M059J (cell line): Measurements from ENCODE around the gene SLC24A2. TPM values are rescaled to one million over a fixed set of nuclear protein-coding genes. Genes with fewer than 3 reads are reported as not detected.
"Not testable (repeated sequence)": the region's sequence is repeated elsewhere in the genome, so short reads cannot be mapped to it uniquely, and the experiment has no call there.

Source experiments
- DNase-seq: peaks from one replicate; pipeline ENCODE4 v3.0.0-alpha.2; 2012; ENCODE audit warnings: low read depth
- total RNA-seq: library from RNA; depleted of rRNA; stranded (reverse); fragments of >200 nt; shearing (Covaris generic); gene quantifications from 2 replicates; pipeline ENCODE4 v1.2.3, GENCODE V29; 2014; rRNA removed

SLC24A2 gene
- not detected in 2 replicates for total RNA-seq

DNA sequence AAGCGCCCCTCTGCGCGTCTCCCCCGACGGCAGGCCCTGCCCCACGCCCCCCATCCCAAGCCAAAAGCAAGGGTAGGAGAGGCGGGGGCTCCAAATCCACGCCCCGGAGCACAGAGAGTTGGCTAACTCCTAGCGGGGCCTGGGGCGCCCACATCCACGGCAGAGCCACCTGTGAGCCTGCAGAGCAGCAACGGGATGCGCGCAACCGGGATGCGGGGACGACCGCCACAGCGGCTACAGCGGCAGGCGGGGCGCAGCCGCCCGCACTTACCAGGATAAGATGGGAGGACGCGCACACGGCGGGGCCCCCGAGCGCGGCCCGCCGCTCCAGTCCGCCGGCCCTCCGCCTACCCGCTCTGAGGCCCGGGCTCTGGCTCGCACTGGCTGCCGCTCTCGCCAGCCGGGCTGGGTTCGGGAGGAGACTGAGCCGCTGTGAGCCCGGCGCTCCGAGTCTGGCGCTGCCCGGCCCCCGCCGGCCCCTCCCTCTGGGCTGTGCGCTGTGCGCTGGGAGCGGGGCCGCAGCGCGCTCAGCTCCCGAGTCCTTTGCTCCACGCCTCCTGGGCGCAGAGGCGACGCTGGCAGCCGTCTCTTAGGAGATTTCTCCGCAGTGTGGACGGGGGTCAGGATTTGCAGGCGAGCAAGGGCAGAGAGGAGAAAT is at the start of gene SLC24A2:
Gene SLC24A2, minus strand, starts transcription at position 424 of the 658 bp plus-strand sequence.
- no peak for DNase-seq

DNA sequence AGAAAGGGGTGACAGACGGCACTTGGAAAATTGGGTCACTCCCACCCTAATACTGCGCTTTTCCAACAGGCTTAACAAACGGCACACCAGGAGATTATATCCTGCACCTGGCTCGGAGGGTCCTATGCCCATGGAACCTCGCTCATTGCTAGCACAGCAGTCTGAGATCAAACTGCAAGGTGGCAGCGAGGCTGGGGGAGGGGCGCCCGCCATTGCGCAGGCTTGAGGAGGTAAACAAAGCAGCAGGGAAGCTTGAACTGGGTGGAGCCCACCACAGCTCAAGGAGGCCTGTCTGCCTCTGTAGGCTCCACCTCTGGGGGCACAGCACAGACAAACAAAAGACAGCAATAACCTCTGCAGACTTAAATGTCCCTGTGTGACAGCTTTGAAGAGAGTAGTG is 44.5 kb upstream of the SLC24A2 start:
- not testable (repeated sequence) for DNase-seq

DNA sequence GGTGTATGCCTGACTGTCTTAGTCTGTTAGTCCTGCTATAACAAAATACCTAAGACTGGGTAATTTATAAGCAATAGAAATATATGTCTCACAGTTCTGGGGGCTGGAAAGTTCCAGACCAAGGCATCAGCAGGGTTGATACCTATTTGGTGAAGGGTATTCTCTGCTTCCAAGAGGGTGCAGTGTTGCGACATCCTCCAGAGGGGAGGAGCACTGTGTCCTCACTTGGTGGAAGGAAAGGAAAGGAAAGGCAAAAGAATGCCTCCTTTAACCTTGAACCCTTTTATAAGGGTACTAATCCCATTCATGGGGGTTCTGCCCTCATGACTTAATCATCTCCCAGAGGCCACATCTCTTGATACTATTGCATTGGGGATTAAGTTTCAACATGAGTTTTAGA is 42.0 kb upstream of the SLC24A2 start:
- DNase-seq = no peak

DNA sequence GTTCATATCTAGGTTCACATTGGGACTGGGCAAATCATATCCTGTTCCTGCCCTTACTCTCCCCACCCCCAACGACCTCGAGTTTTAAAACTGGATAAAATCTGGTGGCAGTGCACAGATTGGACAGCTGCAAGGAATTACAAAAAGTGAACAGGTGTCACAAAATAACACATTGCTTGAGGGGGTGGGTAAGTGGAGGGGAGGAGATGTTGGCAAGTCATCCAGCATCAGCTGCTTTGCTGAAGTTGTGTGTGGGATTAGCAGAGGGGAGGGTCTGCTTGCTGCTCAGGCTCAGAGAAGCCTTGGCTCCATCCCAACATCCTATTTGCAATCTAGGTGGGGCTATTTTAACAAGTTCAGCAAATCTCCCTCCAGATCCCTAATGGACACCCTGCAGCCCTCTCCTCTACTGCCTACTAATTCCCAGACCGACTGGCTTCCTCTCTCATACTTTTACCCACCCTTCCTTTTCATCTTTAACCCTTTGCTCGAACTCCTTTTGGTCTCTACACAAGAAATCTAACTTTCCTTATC is 39.8 kb upstream of the SLC24A2 start:
- no peak for DNase-seq

DNA sequence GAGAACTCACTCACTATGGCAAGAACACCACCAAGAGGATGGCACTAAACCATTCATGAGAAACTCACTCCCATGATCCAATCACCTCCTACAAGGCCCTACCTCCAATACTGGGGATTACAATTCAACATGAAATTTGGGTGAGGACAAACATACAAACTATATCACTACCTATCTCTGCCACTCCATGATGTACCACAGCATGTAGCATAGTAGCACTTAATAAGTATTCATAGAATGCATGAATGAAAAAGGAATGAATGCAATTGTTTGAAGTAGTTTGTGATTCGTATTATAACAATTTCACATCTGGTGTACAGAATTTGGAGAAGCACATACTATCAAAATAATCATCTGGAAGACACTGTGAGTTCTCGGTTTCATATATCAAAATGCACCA is 27.9 kb upstream of the SLC24A2 start:
- DNase-seq = no peak

DNA sequence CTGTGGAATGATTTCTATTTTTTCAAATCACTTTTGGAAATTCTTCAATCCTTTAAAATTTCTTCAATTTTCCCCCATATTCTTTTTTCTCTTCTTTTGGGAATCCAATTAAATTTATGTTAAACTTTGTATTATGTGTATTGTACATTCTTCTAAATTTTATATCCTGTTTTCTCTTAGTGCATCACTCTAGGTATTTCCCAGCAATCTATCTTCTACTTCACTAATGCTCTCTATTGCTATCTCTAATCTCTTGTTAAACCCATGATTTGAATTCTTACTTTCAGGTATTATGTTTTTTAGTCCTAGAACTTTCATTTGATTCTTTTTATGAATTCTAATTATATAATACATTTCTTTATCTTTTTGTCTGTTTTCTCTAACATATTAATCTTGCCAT is 23.4 kb upstream of the SLC24A2 start:
- DNase-seq = no peak

DNA sequence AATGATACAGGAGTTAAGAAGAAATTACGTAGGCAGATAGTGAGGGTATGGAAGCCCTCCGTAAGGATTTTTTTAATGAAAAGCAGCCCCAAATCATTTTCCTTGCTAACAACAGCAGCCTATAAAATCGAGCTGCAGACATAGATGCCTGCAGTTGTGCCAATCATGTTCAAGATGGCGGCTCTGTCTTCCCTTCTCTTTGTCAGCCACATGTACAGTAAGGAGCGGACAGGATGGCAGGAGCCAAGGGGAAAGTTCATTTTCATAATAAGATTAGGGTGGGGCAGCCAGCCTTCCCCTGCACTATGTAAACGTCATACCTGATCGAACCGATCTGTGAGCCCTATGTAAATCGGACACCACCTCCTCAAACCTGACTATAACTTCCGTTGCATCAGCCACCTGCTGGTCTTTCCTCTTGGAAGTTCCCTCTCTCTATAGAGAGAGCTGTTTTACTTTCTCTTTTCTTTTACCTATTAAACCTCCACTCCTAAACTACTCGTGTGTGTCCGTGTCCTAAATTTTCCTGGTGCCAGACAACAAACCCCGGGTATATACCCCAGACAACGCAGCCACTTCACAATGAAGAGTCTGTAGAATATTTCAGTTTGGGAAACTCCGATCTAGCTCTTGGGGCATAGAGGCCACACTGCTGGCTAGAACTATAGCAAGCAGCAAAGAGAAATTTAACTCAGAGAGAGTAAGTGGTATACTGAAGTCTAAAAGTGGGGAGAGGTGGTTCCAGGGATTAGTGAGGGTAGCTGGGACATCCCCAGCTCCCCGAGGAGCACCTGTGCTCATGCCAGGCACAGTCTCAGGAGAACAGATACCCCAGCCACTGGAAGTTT is 20.8 kb upstream of the SLC24A2 start:
- DNase-seq = peak; percentile 1

DNA sequence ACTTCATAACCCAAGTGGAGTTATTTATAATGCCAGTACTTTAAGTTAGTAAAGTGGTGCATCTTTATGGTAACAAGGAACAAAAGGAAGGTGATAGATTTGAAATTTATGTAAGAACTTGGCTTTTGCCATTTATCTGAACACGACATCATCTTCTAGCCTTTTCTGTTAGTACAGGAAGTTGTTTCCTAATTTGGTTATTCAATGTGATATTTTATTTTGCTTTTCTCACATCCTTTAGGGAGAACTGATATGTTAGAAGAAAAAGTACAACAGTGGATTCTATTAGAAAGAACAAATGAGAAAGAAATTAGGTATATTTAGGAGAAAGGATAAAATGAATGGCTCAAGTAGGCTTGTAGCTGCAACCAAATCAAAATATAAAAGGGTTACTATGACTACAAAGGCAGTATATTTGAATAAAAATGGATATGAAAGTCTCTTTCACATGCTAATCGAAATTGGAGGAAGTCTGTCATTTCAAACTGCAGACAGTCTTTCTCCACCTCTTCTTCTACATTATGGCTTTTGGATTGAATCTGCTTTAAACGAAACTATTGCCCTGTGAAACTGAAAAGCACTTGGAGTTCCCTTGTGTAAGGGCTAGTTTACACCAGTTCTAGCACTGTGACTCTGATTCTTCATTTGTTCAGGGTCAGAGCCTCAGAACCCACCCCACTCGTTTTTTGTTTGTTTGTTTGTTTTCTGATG is 18.5 kb upstream of the SLC24A2 start:
- no peak for DNase-seq

DNA sequence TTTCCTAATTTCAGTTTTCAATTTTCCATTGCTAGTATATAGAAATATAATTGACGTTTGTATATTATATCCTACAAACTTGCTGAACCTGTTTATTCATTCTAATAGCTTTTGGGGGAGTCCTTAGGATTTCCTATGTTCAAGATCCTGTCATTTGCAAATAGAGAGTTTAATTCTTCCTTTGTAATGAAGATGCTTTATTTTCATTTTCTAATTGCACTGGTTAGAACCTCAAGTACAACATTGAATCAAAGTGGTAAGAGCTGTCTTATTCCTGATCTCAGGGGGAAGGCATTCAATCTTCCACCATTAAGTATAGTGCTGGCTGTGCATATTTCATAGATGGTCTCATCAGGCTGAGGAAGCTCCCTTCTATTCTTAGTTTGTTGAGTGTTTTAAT is 15.6 kb upstream of the SLC24A2 start:
- no peak for DNase-seq

DNA sequence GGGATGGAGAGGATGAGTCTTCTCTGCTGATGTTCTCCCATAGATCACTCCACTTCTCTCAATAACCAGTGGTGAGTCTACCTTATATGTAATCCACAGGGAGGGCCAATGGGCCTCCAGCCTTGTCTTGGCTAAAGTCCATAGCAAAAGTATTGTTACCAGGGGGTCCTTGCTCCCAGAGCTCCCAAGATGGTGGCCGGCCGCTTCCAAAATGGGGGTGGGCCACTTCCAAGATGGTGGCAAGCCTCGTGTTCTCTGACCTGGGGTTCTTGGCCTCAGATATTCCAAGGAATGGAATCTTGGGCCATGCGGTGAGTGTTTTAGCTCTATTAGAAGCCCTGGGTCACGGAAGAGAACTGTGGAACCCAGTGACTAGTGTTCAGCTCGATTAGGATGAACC is 12.0 kb upstream of the SLC24A2 start:
- no peak for DNase-seq

DNA sequence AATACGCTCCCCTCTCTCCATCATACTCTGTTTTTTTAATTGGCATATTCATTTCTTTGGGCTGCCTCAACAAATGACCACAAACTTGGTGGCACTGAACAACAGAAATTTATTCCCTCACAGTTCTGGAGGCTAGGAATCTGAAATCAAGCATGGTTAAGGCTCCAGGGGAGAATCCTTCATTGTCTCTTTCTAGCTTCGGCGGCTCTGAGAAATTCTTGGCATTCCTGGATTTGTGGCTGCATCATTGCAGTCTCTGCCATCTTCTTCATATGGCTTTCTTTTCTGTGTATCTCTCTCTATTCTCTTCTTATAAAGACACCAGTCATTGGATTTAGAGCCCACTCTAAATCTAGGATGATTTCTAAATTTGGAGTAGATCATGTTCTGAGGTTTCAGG is 10.9 kb upstream of the SLC24A2 start:
- DNase-seq = no peak

DNA sequence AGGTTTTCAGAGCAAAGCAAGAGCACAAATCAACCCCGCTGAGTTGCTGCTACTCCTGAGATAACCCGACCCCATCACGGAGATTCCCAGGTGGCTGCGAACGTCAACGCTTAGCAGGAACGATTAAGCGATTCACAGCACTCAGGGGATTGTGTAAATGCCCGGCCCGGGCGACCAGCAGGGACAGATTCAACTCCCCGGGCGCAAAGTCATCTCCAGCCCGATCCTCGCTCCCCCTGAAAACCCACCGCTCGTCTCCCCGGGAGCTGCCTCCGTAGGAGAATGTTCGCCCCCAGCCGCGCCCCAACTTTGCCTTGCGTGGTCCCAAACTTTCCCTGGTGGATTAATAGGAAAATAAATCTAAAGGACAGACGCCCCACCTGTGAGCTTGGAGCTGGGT is 685 bp downstream of the SLC24A2 start:
- no peak for DNase-seq

DNA sequence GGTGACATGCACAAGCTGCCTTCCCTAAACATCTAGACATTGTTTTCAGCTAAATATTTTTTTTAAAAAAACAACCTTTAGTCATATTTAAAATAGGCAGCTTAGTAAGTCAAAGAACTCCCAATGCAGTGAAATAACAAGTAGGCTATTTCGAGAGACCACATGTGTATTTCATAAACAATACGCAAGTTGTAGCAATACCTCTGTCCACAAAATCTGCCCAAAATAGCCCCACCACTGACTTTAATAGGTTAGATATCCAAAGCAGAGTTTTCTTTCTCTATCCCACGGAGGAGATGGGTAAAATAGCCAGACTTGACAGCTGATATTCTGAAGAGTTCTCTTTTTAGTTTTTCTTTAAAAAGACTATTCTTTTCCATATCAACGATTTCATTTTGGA is 1.2 kb downstream of the SLC24A2 start:
- no peak for DNase-seq

DNA sequence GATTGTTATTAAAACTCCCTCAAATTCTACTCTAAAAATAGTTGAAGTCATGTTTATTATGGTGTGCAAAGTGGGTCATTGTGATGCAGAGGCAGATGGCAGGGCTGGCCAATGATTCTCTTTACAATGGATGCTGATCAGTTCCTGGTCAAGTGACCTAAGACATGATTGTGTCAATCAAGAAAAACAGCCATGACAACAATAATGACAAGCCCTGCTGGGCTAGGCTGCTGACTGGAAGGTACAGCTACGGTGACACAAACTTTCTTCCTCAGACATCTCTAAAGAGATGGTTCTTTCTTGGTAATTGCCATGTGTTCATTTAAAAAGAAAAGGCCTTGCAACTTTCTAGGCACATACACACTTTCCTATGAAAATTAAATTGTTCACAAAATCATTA is 3.6 kb downstream of the SLC24A2 start:
- no peak for DNase-seq

DNA sequence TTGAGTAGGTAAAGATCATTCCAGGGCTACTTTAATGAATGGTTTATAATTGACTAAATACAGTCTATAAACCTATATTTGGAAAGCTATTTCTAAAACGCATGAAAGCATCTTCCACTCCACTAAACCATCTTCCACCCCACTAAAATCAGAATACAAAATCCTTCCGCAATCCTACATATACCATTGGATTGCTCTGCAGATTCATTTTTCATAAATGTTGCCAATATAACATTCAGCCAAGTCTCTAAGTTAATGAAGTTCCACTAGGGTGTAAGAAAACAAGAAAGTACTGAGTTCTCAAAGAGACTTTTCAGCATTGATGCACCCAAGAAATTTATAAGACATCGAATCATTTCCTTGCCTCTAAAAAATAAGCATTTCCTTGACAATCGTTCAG is 4.7 kb downstream of the SLC24A2 start:
- no peak for DNase-seq

DNA sequence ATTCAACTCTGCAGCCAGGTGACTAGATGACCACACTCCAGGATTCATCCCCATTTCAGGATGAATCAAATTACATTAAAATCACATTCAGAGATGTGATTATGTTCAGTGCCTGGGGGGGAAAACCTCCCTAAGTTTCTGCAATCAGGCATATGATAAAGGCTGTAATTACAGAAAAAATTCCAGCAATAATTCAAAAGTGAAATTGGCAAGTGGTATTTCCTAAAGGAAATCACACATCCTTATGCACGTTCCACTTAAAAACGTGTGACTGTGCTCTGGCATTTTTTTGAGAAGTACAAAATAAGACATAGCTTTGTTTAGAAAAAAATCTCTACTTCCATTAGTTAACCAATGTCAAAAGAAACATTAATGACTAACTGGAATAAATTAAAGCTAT is 5.3 kb downstream of the SLC24A2 start:
- no peak for DNase-seq

DNA sequence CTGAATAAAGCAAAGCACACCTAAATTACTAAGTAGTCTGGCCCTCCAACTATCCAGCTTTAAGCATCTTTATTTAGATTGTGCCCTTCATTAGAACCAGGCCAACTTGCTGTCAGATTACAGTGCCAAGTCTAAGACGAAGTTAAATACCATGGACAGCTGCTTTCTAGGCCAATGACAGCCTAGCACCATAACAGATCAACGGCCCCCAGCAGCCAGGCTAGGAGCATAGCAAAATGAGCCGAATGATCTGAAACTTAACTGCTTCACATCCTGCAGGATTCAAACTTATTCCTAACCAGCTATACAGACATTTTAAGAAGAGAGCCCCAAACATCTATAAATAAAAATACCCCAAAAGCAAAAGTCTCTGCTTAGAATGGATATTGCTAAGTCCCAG is 6.8 kb downstream of the SLC24A2 start:
- DNase-seq = peak; percentile 4

DNA sequence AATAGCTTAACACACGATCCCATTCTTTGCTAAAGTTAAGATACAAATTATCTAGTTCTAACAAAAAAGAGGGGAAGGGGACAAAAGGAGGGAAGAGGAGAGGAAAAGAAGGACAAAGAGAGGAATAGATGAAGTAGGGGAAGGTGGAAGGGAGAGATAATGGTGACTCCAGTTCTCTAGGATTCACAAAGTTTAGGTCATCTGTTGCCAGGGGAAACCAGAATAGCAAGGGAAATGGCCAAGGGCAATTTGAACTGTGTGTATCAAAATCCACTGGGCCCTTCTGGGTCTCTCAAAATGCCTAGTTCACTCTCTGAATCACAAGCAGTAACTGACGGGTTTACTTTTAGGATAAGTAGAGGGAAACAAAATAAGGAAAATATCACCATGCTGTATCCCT is 7.6 kb downstream of the SLC24A2 start:
- peak; percentile 1 for DNase-seq

DNA sequence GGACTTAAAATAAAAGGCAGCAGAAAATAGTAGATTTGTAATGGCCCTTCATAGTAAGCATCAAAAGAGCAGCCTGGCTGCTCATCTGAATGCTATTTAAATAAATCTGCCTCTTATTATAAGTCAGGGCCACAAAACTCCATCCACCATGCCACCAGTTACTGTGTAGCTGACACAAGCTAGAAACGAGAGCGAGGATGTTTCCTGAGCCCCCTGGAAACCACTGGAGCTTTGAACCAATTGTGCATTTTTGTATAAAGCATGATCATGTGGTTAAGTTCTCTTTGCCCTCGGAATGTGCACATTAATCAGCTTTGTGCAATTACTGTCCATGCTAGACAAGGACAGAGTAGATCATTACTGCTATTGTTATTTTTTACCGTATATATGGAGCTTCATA is 17.4 kb downstream of the SLC24A2 start:
- DNase-seq = no peak

DNA sequence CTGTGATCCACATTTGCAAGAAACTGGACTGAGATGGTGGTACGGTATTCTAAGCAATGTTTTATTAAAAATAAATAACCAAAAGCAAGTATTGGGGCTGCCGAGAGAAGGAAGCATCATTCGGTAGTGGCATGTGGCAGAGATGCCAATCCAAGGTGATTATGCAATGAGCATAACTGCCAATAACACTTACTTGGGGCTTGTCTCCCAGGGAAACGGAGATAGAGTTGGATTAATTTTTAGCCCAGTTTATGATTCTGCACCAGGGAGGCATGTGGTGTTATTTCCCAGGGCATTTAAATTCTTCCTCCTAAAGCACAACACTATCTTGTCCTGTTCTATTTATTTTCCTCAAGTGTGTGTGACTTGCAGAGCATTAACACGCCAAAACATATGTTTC is 17.9 kb downstream of the SLC24A2 start:
- DNase-seq = no peak

DNA sequence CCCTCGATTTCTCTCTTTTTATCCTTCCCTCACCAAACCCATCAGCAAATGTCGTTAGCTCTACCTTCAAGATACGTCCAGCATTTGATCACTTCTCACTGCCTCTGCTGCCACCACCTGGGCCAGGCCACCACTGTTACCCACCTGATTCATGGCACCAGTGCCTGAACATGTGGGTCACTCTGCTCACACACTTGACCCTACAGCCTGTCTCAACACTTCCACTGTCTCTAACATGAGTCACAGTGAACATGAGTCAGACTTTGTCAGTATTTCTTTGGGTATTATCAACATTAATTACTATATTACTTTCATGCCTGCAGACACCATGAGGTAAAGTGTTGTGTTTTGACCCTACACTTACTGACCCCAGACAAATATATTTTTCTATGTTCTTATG is 19.6 kb downstream of the SLC24A2 start:
- peak; percentile 13 for DNase-seq

DNA sequence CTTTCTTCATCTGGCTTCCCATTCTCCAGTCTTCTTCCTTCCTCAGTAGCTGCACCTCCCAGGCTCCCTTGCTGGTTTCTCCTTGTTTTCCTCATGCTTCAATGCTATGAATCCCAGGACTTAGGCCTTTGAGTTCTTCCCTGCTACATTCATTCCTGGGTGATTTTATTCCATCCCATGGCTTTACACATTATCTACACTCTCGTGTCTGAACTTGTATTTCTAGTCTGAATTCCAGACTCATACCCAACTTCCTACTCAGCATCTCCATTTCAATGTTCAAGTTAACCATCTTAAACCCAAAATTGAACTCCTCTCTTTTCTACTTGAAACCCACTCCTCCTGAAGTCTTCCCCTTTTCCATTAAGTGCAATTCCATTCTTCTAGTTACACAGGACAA is 20.0 kb downstream of the SLC24A2 start:
- no peak for DNase-seq

DNA sequence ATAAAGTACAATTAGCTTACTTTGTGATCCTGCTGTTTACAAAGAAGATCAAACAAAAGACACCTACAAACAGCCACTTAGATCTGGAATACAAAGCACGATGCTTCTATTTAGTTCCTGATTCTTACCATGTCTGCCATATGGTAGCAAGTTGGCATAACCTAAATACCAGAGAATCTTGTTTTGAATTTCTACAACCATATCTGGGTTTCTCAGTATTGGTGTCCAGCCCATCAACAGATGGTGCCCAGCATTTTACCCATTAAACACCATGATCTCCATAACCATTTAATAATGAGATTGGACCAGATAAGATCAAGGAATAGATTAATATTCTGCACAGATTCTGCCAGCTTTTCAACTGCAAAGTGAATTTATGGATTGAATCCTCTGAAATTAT is 29.8 kb downstream of the SLC24A2 start:
- DNase-seq = no peak
